Chondrocyte (in vitro differentiated cells): ENCODE data around the gene ZNF398. TPM values are rescaled to one million over a fixed set of nuclear protein-coding genes. Genes with fewer than 3 reads are reported as not detected.
A peak's percentile ranks its signal among the peaks of the same experiment; 100 is the strongest.

Experiments
- DNase-seq: peaks from one replicate; pipeline ENCODE4 v3.0.0; 2021; ENCODE audit warnings: mixed read lengths, low spot score
- H3K27ac Mint-ChIP-seq: one replicate; pipeline ENCODE4 v1.8.0; 2021; ENCODE audit warnings: mild to moderate bottlenecking, moderate library complexity, mixed read lengths; ENCODE audit not compliant: unreplicated experiment
- H3K27me3 Mint-ChIP-seq: 2 replicates; pipeline ENCODE4 v1.8.0; 2021; ENCODE audit warnings: low read depth, mixed read lengths
- H3K36me3 Mint-ChIP-seq: 2 replicates; pipeline ENCODE4 v1.8.0; 2021; ENCODE audit warnings: low read depth, mixed read lengths
- H3K4me1 Mint-ChIP-seq: 2 replicates; pipeline ENCODE4 v1.8.0; 2021; ENCODE audit warnings: low read depth, mild to moderate bottlenecking, mixed read lengths
- H3K4me3 Mint-ChIP-seq: one replicate; pipeline ENCODE4 v1.8.0; 2021; ENCODE audit warnings: mild to moderate bottlenecking, moderate library complexity, mixed read lengths; ENCODE audit not compliant: unreplicated experiment
- H3K9me3 Mint-ChIP-seq: 2 replicates; pipeline ENCODE4 v1.8.0; 2021; ENCODE audit warnings: low read depth, mixed read lengths
- total RNA-seq: library from RNA; stranded (reverse); gene quantifications from 3 replicates; pipeline ENCODE4 v1.2.1, GENCODE V29; 2021
- TF ChIP-seq, protein P1 (sequence below): fragments of 200-600 bp; sonication (generic); IDR thresholded peaks from 2 replicates; pipeline ENCODE4 v1.5.0; 2021; ENCODE audit warnings: antibody characterized with exemption, mild to moderate bottlenecking, moderate library complexity

The ZNF398 gene
- total RNA-seq, 1 donor from 2014 or later = 14.9 TPM

DNA sequence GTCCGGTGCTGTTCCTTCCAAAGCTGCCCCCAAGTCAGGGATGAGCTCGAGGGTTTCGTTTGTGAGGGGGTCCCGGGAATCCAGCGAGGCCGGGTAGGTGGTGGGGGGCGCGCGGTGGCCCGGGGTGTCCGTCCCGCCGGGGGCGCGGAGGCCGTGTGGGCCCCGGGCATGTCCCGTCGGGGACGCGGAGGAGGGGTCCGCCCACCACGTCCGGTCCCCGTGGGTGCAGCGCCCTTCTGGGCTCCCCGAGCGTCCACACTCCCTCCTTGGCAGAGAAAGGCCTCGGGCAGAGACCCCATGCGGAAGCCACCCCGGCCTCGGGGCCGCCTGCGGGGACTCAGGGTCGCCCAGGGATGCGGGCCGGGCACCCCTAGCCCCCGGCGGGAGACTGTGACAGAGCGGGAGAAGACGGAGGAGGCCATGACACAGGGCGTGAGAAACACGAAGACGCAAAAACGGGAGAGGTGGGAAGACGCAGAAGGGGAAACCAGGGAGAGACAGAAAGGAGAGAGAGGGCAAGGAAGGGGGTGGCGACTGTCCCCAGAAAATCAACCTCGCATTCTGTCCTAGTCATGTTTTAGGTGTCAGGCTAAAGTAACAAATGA lies 20.5 kb upstream of the ZNF398 start:
- peak overlapping the region; percentile 100 for H3K4me3 Mint-ChIP-seq
- peak overlapping the region; percentile 100 for H3K27ac Mint-ChIP-seq
- peaks cover 9% of the 10 kb centered on the region for H3K36me3 Mint-ChIP-seq
- TF ChIP-seq, protein P1, sequence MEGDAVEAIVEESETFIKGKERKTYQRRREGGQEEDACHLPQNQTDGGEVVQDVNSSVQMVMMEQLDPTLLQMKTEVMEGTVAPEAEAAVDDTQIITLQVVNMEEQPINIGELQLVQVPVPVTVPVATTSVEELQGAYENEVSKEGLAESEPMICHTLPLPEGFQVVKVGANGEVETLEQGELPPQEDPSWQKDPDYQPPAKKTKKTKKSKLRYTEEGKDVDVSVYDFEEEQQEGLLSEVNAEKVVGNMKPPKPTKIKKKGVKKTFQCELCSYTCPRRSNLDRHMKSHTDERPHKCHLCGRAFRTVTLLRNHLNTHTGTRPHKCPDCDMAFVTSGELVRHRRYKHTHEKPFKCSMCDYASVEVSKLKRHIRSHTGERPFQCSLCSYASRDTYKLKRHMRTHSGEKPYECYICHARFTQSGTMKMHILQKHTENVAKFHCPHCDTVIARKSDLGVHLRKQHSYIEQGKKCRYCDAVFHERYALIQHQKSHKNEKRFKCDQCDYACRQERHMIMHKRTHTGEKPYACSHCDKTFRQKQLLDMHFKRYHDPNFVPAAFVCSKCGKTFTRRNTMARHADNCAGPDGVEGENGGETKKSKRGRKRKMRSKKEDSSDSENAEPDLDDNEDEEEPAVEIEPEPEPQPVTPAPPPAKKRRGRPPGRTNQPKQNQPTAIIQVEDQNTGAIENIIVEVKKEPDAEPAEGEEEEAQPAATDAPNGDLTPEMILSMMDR = no peak
- DNase-seq = no peak
- peaks cover 23% of the 10 kb centered on the region for H3K4me1 Mint-ChIP-seq
- H3K9me3 Mint-ChIP-seq = peaks cover 6% of the 10 kb centered on the region
- H3K27me3 Mint-ChIP-seq = no peaks in the 10 kb centered on the region

DNA sequence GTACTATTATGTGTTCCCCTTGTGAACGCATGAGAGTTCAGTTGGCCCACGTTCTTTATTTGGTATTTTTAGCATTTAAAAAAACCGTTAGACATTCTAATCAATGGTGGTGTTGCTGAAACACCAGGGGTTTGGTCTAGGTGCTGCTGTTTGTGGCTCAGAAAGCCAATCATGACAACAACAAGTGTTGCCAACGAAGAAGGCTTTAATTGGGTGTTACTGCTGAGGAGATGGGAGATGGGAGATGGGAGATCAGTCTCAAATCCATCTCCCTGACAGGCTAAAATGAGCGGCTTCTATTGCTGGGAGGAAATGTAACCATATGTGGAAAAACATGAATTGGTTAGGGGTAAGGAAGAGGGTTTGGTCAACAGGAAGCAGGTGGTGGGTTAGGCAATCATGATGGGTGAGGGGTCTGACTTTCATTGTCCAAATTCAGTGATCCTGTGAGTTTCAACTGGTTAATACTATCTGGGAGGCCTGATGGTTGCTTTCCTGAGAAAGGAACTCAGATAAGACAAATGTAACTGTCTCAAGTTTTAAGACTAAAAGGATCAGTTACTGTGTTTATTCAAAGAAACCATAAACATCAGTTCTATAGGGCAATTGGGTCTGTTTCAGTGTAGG lies 16.6 kb upstream of the ZNF398 start:
- H3K27me3 Mint-ChIP-seq = no peaks in the 10 kb centered on the region
- TF ChIP-seq, protein P1 = no peak
- H3K4me3 Mint-ChIP-seq = no peak overlapping the region
- no peak overlapping the region for H3K27ac Mint-ChIP-seq
- peaks cover 11% of the 10 kb centered on the region for H3K4me1 Mint-ChIP-seq
- H3K9me3 Mint-ChIP-seq = peaks cover 6% of the 10 kb centered on the region
- DNase-seq = no peak
- peaks cover 8% of the 10 kb centered on the region for H3K36me3 Mint-ChIP-seq

DNA sequence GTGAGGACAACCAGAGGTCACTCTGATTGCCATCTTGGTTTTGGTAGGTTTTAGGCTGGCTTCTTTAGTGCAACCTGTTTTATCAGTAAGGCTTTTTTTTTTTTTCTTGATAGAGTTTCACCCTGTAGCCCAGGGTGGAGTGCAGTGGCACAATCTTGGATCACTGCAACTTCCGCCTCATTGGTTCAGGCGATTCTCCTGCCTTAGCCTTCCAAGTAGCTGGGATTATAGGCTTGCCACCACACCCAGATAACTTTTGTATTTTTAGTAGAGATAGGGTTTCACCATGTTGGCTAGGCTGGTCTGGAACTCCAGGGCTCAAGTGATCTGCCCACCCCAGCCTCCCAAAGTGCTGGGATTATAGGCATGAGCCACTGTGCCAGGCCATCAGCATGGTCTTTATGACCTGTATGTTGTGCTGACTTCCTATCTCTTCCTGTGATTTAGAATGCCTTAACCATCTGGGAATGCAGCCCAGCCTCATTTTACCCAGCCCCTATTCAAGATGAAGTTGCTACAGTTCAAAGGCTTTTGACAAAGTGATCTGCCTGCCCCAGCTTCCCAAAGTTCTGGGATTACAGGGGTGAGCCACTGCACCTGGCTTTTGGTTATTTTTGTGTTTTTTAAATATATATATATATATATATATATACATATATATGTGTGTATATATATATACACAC lies 14.1 kb upstream of the ZNF398 start:
- Mint-ChIP-seq H3K4me1 (peaks cover 4% of the 10 kb centered on the region), H3K36me3 (peaks cover 6% of the 10 kb centered on the region), H3K4me3 (no peak overlapping the region), H3K9me3 (peaks cover 6% of the 10 kb centered on the region), H3K27ac (no peak overlapping the region), H3K27me3 (no peaks in the 10 kb centered on the region)
- DNase-seq = no peak
- TF ChIP-seq, protein P1 = no peak

DNA sequence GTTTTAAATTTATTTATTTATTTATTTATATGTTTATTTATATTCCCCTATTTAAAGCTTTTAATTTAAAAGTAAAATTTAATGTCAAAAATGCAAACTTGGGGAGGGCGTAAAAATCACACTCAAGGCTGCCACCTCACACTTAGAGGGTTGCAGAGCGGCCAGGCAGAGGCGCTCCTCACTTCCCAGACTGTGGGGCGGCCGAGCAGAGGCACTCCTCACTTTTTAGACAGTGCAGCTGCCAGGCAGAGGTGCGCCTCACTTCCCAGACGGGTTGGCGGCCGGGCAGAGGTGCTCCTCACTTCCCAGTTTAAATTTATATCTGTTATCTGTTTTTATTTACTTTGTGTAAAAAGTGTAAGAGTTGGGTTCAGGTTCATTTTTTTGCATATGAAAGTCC lies 11.1 kb upstream of the ZNF398 start:
- TF ChIP-seq, protein P1 = no peak
- Mint-ChIP-seq H3K27me3 (no peaks in the 10 kb centered on the region), H3K4me1 (peaks cover 4% of the 10 kb centered on the region), H3K27ac (no peak overlapping the region), H3K9me3 (no peaks in the 10 kb centered on the region), H3K36me3 (no peaks in the 10 kb centered on the region), H3K4me3 (no peak overlapping the region)
- no peak for DNase-seq

DNA sequence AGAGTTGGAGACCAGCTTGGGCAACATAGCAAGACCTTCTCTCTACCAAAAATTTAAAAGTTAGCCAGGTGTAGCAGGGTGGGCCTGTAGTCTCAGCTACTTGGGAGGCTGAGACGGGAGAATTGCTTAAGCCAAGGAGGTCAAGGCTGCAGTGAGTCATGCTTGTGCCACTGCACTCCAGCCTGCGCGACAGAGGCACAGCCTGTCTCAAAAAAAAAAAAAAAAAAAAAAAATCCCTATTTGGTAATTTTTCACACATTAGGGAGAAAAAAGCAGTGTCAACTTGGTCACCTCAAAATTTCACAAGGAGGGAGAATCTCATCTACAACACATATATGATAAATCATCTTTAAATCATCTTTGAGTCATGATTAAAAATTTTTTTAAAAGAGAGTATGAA lies 6.4 kb upstream of the ZNF398 start:
- Mint-ChIP-seq H3K36me3 (no peaks in the 10 kb centered on the region), H3K9me3 (no peaks in the 10 kb centered on the region), H3K27ac (no peak overlapping the region), H3K4me1 (peaks cover 7% of the 10 kb centered on the region), H3K4me3 (no peak overlapping the region), H3K27me3 (no peaks in the 10 kb centered on the region)
- no peak for DNase-seq
- TF ChIP-seq, protein P1 = no peak
